Skin of body (tissue), 2 donors: ENCODE results near the gene TMC6. TPM values are rescaled to one million over a fixed set of nuclear protein-coding genes. Genes with fewer than 3 reads are reported as not detected.
"Not testable (repeated sequence)": the region's sequence is repeated elsewhere in the genome, so short reads cannot be mapped to it uniquely, and the experiment has no call there.

Experiments used
- DNase-seq: peaks from one replicate; lab custom pipeline; 2025; lab: John Stamatoyannopoulos, UW
- total RNA-seq: library from RNA; depleted of rRNA; stranded (reverse); fragments of >200 nt; gene quantifications from one replicate; pipeline ENCODE4 v1.2.3, GENCODE V29; 2014

The TMC6 gene
- total RNA-seq, 1 donor from 2014 or later: 14.2 TPM

GRCh38 chr17:78125138-78125913 lies 3.2 kb downstream of the TMC6 start:
- DNase-seq: no peak

GRCh38 chr17:78124836-78125137 lies 3.8 kb downstream of the TMC6 start:
- no peak for DNase-seq

GRCh38 chr17:78124081-78124835 lies 4.3 kb downstream of the TMC6 start:
- DNase-seq: no peak

GRCh38 chr17:78123258-78123929 lies 5.2 kb downstream of the TMC6 start:
- DNase-seq: no peak

GRCh38 chr17:78122931-78123249 lies 5.7 kb downstream of the TMC6 start:
- DNase-seq: no peak

GRCh38 chr17:78122216-78122930 lies 6.2 kb downstream of the TMC6 start:
- no peak for DNase-seq

- no peak for DNase-seq
Measured at GRCh38 chr17:78121801-78122215, 6.7 kb downstream of the TMC6 start.

- no peak for DNase-seq
Measured at GRCh38 chr17:78120971-78121800, 7.4 kb downstream of the TMC6 start.

GRCh38 chr17:78120537-78120936 lies 8.0 kb downstream of the TMC6 start:
- no peak for DNase-seq

- no peak for DNase-seq
Measured at GRCh38 chr17:78118801-78119241, 9.7 kb downstream of the TMC6 start.

- no peak for DNase-seq
Measured at GRCh38 chr17:78117027-78117981, 11.3 kb downstream of the TMC6 start.

- no peak for DNase-seq
Measured at GRCh38 chr17:78116411-78116810, 12.1 kb downstream of the TMC6 start.

GRCh38 chr17:78115803-78116202 lies 12.8 kb downstream of the TMC6 start:
- DNase-seq: not testable (repeated sequence)

GRCh38 chr17:78114831-78115723 lies 13.5 kb downstream of the TMC6 start:
- DNase-seq: no peak

GRCh38 chr17:78113804-78114785 lies 14.5 kb downstream of the TMC6 start:
- no peak for DNase-seq

- no peak for DNase-seq
Measured at GRCh38 chr17:78112518-78113471, 15.8 kb downstream of the TMC6 start.
